GM21360 (cell line): ENCODE measurements around the gene ZNF746.
A peak's percentile ranks its signal among the peaks of the same experiment; 100 is the strongest.
"Not testable (repeated sequence)": the region's sequence is repeated elsewhere in the genome, so short reads cannot be mapped to it uniquely, and the experiment has no call there.

Source experiments
- ATAC-seq: cut with Tn5 transposase; IDR thresholded peaks from one replicate; pipeline ENCODE4 v1.9.1; 2021; ENCODE audit warnings: mild to moderate bottlenecking, moderate library complexity; ENCODE audit not compliant: unreplicated experiment

The ZNF746 gene

GRCh38 chr7:149497467-149498261, at the start of gene ZNF746:
Gene ZNF746, minus strand, starts transcription at chr7:149497809. Its CDS starts 273 bp downstream, at chr7:149497536.
- ATAC-seq: peak; percentile 96

DNA sequence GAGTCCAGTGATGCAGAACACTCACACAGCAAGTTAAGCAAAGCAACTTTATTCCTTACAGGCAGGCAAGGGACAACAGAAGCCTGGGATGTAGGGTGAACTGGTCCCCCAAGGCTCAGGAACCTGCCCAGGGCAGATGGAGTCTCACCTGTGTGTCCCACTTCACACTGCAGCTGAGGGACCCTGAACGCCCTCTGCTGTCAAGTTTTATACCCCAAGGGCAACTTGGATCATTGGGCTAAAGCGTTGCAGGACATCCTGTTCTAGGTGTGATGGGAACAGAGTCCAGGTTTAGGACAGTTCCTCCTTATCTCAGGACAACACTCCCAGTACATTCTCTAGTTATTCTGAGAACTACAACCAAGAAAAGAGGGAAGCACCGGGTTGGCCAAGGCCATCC, 49.5 kb upstream of the ZNF746 start:
- ATAC-seq: no peak

GRCh38 chr7:149546331-149546730, 48.7 kb upstream of the ZNF746 start:
- no peak for ATAC-seq

- ATAC-seq: no peak
Measured at GRCh38 chr7:149544028-149544427, 46.4 kb upstream of the ZNF746 start.

- no peak for ATAC-seq
Measured at GRCh38 chr7:149532654-149533053, 35.0 kb upstream of the ZNF746 start.

GRCh38 chr7:149529136-149529718, 31.6 kb upstream of the ZNF746 start:
- ATAC-seq: no peak

DNA sequence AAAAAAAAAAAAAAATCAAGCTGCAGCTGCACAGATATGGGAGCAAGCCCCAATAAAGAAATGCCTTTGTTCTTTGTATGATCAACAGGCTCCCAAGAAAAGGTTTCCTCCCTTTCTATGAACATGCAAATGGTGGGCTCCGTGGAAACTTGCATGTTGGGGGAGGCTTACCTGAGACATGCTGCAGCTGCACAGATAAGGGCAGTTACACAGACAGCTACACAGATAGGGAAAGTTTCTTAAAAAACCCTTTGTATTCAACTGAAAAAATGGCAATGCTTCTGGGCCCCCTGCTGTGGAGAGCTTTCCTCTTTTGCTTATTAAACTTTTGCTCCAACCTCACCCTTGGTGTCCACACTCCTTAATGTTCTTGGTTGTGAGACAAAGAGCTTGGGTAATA, 29.8 kb upstream of the ZNF746 start:
- no peak for ATAC-seq

DNA sequence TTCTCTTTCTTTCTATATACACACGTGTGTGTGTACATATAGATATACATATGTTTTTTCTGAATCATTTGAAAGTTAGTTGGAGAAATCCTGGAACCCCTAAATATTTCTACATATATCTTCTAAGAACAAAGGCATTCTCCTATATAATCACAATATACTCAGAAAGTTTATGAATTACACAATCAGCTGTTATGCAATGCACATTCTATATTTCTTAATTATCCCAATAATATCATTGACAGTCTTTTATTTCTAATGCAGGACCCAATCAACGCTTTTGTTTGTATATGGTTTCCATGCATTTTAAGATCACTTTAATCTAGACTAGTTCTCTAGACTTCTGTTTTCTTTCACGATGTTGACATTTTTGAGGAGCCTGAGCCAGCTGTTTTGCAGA, 27.7 kb upstream of the ZNF746 start:
- no peak for ATAC-seq

DNA sequence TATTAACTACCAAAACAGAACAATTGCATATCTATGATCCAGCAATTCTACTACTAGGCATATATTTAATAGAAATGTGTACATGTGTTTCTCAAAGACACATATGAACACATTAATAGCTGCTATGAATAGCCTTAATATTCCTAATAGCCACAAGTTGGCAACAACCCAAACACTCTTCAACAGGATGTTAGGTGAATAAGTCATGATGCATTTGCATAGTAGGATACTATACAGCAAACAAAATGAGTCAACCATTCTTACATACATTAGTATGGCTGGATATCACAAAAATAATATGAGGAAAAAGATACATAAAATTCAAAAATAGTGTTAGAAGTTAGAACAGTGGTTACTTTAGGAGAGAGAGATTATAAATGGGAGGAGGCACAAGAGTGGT, 26.8 kb upstream of the ZNF746 start:
- no peak for ATAC-seq

- ATAC-seq: no peak
Measured at GRCh38 chr7:149510248-149510647, 12.6 kb upstream of the ZNF746 start.

GRCh38 chr7:149509774-149510173, 12.2 kb upstream of the ZNF746 start:
- ATAC-seq: no peak

DNA sequence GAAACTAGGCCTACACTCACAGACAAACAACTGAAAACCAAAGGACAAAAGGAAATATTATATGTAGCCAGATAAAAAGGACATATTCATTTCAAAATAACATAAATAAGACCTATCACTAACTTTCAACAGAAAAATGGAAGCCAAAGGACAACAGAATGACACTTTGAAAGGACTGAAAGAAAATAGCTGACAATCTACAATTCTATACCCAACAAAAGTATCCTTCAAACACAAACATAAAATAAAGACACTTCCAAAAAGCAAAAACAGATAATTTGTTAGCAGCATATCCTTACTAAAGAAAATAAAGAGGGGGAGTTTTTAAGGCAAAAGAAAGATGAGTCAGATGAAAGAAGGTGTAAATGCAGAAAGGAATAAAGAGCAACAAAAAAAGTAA, 7.9 kb upstream of the ZNF746 start:
- no peak for ATAC-seq

GRCh38 chr7:149501651-149502050, 4.0 kb upstream of the ZNF746 start:
- no peak for ATAC-seq

GRCh38 chr7:149500910-149501309, 3.3 kb upstream of the ZNF746 start:
- ATAC-seq: no peak

DNA sequence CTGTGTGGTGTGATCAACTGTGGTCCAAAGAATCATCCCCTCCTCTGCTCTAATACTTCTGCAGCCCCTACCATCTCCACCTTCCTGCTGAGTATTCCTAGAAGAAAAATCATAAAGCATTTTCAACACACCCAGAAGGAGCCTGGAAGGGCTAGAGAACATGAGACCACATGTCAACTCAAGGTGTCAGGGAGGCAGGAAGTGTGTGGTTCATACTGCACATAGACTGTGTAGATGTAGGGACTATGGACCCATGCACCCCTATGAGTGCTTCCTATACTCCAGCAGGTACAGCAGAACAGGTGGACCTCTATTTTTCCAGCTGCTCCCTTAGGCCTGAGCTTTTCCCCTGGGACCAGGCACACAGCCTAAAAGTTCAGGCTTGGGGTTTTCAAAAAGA, 2.6 kb upstream of the ZNF746 start:
- no peak for ATAC-seq

DNA sequence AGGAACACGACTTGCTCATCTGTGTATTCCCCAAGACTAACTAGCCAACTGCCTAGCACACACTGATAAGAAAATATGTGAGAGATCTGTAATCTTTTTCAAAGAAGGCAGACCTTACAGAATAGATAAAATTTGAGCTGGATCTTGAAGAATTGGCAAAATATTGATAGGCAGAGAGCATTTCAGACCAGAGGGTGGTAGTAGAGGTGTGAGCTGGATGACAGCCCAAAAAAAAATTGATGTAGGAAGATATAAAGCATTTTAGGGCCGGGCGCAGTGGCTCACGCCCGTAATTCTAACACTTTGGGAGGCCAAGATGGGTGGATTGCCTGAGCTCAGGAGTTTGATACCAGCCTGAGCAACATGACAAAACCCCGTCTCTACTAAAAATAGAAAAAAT, 1.2 kb upstream of the ZNF746 start:
- ATAC-seq: no peak

DNA sequence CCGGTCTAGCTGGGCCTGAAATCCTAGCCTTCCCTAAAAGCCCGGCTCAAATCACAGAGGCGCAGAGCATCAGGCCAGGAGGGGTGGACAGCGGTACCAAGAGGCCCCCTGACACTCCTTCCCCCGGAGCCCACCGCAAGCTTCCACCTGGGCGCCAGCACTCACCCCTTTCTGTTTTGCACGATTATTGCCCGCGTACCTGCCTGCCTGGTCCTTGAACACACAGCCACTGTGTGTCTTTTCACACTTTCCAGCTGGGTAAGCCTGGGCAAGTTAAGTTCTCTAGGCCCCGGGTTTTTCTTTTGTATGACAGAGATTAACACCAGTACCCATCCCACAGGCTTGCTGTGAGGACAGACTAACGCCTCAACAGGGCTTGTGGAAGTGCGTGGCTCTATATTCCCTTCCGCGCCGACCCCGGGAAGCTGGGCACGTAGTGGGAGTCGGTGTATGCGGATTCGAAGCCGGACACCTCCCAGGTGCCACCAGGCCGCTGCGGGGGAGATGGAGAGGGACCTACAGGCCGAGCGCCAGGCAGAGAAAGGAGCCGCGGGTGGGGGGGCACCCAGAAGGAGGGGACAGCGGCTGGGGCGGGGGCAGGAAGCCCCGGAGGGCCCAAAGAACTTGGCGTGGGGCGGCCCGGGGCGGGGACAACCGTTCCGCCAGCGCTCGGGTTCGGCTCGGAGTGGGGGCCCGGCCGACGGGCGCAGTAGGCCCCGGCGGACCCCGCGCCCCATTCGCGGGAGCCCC, 792 bp downstream of the ZNF746 start:
- ATAC-seq: peak; percentile 21

GRCh38 chr7:149495785-149496641, 1.6 kb downstream of the ZNF746 start:
- ATAC-seq: no peak

GRCh38 chr7:149494738-149495368, 2.8 kb downstream of the ZNF746 start:
- ATAC-seq: no peak

DNA sequence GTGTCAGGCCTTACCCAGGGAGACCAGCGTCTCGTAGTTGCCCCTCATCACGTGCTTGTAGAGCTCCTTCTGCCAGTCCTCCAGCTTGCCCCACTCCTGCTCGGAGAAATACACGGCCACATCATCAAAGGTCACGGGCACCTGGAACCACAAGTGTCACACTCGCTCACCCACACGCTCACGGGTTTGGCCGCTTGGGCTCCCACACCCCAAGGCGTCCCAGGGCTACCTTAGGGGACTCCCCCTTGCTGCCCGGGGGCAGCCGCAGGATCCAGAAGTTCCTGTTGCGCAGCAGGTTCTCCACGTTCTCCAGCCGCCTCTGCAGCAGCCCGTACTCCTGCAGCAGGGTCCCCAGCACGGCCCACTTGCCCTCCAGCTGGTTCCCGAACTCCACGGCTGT, 3.6 kb downstream of the ZNF746 start:
- not testable (repeated sequence) for ATAC-seq

DNA sequence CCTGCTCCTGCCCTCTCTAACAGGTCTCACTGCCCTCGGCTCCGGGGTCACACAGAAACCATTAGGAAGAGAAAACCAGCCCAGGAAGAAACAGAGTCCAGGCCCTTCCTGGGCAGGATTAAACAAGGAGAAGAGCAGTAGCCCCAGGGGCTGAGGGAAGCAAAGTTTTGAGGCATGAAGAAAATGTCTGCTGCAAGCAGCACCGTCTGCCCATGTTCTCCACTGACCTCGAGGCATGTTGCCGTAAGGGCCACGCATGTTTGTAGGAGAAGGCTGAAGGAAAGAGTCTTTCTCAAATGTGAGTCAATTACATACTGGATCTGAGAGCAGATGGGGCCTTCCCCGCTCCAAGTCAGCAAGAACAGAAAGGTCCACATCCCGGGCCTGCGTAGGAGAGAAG, 4.2 kb downstream of the ZNF746 start:
- ATAC-seq: no peak
